ENCODE measurements around the gene KCNH2.
A peak's percentile ranks its signal among the peaks of the same experiment; 100 is the strongest.

Gene KCNH2

DNA sequence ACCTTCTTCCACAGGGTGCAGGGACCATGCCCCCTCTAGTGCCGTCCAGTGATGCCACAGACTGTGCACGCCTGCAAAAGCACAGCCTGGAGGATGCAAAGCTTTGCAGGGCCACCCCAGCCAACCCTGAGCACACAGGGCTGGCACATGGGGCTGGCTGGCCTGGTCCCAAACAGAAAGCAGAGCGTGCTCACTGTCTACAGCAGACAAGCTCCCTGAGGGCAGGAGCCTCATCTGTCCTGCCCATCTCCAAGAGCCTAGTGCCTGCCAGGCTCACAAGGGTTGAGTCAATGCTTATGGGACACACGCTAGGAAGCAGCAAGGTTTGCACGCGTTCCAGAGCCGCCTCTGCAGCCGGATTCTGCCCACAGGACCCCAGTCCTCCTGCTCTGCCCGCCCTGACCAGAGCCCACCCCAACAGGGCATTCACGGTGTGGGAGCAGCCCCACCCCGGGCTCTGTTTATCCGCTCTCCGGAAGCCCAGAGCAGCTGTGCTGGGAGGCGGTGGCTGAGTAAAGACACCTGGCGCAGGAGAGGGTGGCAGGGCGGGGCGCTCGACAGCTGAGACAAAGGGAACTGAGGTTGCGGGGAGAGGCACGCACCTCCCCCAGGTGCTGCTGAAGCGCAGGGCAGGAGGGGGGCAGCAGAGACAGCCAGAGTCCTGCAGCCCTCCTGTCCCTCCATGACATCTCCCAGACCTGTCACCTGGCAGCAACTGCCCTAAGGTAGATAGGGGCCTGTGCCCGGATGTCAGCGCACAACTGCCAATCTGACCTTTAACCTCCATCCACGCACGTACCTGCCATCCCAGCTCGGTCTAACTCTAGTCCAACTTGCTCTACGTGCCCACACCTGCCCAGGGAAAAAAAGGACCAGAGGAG is 4.3 kb downstream of the KCNH2 start:
- peak; percentile 93 for DNase-seq

DNA sequence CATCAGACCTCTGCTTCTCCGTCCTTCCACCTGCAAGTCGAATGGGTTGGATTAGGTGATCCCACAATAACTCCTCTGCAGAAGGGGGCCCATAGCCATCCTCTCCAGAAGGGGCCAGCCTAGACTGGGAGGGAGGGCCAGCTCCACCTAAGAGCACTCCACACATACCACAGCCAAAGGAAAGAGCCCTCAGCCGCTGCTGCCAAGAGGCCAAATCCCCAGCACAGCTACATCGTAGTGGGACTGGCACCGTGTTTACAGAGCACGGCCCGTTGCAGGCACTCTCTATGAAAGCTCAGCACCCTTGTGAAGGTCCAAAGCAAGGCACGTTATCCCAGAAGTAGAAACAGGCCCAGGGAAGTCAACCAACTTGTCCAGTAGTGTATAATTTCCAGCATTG is 5.4 kb downstream of the KCNH2 start:
- DNase-seq: peak; percentile 16

DNA sequence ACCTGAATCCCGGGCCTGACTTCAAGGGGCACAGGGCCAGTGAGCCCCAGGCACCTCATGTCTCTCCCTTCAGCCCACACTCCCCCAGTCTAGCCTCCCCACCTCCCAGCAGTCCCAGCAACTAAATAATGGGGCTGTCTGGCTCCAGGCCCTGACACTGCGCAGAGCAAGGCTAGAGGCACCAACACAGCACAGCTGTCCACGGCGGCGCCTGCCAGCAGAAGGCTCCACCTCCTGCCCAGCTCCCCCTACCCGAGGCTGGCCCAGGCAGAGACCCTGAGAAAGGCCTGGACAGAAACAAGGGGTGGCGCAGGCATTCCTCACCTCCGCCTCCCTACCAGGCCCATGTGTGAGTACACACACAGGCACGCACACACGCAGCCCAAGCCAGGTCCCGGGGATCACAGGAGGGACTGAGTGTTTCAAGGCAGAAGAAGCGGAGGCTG is 6.1 kb downstream of the KCNH2 start:
- no peak for DNase-seq

DNA sequence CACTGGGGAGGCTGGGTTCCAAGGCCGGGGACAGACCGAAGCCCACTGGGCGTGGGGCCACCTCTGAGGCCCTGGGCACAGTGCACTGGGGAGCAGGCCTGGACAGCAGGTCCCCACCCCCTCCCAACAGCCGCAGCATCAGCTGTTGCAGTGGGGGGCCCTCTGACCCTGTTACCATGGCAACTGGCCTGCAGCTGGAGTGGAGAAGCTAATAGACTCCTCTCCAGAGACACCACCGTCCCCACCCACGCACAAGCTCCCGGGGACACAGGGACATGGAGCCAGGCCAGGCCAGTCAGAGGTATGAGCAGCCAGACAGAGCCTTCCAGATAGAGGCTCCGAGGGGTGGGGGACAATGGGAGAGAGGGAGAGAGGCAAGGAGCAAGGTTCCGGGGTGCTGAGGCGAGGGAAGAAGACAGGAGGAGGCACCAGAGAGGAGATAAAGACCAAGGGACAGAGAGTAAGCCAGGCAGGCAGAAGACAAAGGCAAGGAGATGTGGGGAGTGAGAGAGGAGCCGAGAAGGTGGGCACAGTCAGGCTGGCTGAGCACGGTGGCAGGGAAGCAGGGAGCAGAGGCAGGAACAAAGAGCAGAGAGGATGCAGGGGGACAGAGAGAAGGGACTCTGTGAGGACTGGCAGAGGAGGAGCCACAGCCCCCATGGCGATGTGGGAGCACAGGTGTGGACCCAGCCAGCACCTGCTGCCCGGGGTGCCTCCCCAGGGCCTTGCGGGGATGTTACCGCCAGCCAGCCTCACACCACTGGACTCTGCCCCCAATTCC is 6.7 kb downstream of the KCNH2 start:
- no peak for DNase-seq

DNA sequence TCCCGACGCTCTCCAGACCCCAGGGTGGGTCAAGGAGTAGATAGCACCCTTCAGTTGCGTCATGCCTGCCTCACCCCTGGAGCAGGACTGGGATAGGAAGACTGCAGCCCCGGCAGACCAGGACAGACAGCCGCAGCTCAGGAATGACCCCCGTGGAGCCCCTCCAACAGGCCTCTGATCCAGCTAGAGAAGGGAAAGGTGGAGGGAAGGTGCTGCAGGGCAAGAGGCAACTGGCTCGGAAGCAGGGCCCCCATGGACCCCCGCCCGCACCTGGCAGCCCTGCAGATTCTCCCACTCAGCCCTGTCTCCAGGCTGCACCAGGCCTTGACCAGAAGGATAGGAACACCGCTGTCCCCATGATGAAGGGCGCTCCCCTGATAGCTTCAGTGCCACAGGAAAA is 7.7 kb downstream of the KCNH2 start:
- DNase-seq: no peak

DNA sequence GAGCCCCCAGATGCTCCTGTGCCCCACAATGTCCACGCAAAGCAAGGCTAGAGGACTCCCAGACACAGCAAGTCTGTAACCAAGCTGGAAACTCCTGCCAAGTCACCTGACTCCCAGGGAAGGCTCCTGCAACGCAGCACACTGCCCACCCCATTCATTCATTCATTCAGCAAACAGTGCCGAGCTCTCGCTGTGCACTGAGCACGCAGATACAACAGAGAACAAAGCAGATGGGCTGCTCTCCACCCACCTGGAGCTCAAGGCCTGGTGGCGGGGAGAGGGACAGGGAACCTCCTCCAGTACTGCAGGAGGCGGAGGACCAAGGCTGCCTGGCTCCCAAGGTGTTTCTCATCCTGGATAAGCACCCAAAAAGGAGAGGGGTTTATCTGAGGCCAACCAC is 8.6 kb downstream of the KCNH2 start:
- DNase-seq: peak; percentile 81

DNA sequence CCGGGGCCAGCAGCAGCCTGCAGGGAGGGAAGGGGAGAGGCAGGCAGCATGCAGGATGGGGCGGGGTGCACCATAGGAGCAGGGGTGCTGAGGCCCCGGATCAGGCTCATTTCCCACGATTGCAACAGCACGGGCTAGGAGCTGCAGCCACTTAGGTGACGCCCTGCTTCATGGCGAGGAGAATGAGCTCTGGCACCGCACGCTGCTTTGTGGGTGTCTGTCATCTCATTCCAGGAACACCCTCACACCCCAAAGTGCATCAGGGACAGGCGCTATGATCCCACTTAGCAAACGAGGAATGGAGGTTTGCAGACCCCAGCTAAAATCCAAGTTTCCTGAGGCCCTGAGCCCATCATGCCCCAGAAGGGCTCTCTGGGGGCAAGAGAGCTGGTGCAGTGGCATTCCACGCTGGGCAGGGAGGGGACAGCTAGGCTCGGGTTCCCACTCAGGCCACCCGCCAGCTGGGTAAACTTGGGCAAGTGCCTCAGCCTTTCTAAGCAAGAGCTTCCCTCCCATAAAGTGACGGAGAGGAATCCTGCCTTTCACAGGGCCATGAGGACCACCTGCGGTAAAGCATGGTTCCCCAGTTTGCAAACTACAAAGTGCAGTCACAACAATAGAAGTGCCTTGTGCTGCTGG is 9.3 kb downstream of the KCNH2 start:
- DNase-seq: peak; percentile 39

DNA sequence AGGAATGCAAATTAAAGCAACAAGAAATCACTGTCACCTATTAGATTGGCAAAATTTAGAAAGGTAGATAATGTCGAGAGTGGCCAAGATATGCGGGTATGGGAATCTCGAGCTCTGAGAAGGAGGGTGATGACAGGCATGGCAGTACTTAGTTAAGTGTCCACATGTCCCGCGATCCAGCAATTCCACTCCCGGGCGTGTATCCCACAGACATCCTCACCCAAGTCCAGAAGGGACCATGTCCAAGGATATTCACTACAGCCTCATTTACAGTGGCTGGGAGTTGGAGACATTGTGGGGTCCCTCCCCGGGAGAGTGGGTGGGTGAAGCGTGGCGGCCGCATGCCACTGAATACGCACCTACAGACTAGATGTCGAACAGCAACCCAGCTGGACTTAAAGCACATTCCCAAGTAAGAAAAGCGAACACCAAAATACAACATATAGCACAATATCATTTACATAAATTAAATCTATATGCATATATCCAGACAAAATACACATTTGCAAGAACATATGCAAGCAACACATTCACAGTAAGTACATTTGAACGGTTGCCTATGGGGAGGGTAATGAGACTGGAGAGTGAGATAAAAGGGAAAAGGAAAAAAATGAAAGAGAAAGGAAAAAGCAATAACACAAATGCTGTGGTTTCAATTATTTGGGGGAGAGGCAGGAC is 9.9 kb downstream of the KCNH2 start:
- no peak for DNase-seq

DNA sequence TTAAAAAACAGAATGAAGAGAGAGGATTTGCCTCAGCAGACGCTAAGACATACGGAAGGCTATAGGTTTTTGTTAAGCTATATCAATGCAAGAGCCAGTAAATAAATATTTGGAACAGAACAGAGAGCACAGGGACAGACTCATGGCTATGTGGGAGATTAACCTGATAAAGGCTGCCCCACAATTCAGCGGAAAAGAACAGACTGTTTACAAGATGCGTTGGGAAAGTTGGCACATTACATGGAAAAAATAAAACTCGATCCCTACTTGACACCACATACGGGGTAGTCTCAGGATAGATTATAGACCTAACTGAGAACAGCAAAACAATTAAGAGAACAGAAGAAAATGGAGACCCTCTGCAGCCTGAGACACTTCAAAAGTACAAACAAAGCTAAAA is 10.8 kb downstream of the KCNH2 start:
- no peak for DNase-seq

DNA sequence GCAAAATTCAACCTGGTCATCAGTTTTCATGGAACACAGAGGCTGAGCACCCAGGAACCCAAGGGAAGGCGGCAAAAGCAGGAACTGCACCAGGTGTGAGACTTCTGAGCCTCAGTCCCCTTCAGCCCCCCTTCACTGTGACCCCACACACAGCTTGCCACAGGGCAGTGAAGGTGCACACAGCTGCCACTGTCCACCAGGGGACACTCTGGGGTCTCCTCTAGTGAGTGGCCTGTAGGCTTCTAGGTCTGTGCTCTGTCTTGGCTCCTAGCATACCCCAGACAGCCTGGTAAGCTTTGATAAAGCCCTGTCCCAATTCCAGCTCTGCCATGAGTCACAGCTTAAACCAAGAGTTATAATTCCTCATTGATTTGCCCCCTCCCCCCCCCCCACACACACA is 12.1 kb downstream of the KCNH2 start:
- no peak for DNase-seq

DNA sequence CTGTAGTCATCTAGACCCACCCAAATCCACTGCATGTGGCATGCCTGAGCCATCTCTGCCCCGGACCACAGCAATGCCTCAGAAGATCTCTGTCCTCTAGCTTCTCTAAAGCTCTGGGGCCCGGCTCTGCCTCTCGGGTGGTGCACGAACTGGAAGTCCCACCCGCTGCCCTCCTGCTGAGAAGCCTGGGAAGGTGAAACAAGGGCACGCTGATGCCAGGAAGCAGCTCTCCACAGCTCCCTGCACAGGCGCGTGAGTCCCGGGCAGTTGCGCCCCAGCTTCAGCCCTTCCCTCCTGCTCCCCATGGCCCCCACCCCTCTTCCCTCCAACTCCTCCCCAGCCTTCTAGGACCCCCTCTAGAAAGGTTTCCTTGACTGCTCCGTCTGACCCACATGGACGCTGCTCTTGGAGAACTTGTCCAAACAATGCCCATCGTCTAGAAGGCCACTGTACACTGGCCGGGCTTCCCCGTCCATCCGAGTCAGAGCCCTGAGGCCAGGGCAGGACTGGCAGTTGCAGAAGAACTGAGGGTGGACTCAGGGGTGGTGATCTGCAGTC is 12.8 kb downstream of the KCNH2 start:
- DNase-seq: no peak

DNA sequence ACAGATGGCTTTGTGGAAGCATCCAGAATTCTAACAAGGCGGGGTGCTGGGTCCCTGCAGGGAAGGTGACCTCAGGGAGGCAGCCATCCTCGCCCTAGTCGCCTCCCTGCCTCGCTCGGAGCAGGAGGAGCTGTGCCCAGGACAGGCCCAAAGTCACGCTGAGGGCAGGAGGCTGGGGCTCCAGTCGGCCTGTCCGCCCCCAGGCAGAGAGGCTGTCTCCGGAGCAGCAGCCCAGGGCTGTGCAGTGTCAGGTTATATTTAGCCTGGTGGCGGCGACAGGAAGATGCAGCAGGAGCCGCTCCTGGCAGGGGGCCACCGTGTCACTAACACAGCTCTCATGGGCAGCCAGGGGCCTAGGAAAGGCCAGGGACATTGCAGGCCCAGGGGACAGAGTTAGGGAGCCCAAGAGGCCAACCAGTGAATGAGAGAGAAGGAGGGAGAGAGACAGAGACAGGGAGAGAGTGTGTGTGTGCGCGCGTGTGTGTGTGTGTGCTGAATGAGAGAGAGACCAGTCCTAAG is 13.5 kb downstream of the KCNH2 start:
- DNase-seq: peak; percentile 59

DNA sequence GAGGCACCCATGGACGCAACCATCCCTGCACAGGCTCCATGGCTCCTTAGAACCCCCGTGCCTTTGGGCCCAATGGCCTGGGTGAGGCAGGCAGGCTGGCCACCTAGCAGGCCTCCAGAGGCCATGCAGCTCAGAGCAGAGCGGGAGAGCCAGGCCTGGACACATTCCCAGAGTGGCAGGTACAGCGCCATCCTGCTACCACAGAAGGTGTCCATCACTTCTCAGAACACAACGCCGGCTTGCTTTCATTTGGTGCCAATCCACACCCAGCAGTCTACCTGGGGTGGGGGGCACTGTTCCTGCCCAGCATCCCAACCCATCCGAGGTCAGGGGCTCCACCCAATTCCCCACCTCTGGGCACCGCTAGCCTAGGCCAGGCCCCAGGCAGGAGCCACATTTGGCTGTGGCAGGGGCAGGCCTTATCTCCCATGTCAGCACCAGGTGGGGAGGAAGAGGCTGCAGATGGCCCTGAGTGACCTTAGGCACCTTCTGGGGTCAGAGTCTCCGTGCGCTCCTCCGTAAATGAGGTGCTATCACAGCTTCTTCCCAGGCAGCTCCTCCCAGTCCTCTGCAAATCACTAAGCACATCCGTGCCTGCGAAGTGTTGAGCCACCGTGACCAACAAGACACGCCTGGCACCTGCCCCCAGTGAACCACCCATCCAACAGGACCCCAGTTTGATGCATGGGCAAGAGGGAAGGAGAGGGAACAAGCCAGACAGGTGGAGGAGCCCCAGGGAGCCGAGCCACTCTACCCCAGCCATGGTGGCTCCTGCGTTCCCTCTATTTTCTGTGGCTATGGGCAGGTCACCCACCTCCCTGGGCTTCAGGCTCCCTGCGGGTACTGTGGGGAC is 14.2 kb downstream of the KCNH2 start:
- DNase-seq: no peak

DNA sequence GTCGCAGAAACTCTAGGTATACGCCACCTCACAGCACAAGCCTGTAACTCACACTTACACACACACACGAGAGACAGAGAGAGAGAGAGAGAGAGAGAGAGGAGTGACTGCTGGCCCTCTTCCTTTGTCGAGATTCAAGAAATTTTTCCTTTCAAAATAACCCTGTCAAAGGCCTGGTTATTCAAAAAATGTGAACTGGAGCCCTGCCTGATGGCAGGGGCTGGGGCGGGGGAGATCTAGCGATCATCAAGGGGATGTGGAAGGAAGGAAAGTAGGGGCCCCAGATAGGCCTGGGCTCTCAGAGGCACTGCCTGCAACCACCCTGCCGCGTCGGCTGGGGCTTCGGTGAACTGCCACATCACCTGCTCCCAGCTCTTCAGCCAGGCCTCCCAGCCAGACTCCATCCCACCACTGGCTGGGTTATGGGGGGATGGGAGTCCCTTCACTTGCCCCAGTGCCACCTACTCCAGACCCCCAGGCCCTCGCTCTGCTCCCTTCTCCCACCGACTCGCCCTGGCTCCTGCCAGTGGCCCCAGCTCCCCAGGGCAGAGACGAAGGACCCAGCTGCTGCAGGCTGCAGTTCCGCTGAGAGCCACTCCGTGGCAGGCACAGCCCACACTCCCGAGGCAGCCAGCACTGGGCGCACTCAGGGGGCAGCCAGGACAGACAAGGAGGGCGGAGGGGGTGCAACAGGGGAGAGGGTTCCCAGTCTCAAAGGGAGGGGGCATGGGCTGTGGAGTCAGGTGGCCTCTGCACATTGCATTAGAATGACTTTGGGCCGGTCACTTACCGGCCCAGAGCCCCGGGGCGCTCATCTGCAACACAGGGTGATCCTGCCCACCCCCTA is 15.3 kb downstream of the KCNH2 start:
- DNase-seq: no peak

DNA sequence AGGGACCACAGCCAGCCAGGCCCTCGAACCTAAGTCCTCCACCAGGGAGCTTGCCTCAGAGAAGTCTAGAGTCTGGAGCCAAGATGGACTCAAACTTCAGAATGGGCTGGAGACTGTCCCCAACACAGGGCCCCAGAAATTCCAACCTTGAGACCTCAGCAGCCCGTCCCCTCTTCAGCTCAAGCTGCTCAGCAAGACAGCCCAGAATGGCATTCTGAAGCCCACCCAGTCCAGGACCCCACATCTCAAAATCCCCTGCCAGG is 15.9 kb downstream of the KCNH2 start:
- DNase-seq: no peak

DNA sequence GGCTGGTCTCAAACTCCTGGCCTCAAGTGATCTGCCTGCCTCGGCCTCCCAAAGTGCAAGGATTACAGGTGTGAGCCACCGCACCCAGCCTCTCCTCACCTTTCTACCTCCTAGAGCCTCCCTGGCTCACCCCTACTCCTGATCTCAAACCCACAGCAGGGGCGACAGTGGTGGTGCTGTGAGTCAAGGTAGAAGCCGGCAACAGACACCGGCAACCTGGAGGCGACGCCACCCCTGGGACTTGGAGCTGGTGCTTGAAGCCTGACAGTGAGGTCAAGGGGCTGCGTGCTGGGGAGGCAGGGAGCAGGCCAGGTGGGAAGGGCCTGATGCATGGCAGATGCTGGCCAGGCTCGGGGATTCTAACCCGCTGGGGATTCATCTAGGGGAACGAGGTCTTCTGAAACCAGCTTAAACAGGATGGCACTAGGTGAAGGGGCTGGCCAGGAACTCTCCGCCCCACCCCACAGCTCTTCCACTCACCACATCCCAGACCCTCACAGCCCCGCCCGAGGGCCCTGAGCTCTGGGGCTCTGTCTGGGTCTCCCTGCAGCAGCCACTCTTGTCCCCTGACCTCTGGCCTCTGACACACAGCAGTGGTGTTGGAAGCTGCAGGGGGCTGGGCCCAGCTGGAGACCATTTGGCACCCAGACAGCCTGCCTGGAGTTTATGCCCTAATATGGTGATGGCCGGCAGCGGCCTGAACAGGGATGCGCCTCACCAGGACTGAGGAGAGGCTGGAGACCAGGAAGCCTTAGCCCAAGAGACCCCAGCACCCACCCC is 16.4 kb downstream of the KCNH2 start:
- no peak for DNase-seq

DNA sequence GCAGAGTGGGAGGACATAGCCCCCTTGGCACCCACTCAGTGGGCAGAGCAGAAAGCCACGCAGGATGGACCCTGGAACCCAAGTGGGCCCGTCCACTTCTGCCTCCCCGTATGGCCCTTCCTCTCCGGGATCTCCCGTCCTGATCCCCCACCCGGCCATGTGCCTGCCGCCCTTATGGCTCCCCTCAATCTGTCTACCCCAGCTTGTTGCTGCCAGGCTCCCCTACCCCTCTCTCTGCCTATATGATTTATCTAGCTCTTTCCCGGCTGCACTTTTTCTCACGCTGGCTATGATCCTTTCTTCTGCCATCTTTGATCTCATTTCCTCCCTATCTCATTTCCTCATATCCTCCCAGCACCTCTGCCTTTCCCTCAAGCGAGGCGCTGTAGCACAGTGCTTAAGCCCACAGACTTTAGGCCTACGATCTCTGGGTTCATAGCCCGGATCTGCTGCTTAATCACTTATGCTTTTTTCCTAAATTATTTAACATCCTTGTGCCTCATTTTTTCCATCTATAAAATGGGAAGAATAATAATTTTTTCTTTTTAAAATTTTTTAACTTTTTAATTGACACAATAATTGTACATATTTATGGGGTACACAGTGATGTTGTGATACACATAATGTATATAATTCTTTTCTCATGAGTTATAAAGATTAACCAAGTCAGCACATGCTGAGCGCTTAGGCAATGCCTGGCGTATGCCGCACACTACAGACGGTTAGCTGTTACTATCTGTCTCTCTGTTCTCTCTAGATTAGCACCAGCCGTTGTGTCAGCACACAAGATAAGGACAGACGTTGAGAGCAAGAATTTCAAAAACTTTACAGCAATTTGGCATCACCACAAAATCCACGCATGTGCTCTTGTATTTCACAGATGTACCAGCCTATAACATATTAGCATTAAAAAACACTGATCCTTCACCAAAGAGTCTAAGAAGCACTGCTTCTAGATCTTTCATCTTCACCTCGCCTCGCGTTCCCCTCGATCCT is 18.1 kb downstream of the KCNH2 start:
- no peak for DNase-seq

DNA sequence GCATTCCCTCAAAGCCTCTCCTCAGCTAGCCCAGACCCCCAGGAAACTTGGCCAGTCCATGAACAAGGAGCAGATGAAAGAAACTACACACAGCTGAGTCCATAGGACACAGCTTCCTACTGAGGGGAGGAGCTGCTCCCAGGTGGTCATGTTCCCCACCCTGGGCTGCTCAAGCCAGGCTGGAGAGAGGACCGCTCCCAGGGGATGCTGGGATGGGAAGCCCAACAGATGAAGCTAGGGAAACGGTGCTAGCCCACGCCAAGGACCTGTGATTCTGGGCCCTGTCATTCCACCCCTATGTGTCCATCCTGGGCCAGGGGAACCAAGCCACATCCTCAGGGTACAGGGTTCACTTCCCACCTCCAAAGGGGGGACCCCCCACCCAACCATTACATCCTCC is 19.0 kb downstream of the KCNH2 start:
- no peak for DNase-seq

DNA sequence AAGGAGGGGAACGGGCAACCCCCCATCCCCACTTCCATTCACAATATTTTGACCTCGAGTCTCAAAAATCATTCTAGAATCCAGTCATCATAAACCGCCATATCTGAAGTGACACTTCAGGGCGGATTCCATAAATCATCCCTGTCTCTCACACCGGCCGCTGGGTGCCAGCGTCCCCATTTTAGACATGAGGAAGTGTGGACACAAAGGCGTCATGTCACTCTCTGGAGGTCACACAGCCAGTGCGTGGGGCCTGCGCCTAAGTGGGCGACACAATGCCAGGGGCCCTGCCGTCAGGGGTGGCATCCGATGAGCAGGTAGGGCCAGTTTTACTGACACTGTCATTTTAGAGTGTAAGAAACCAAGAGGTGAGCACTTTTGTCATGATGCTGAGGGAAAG is 19.5 kb downstream of the KCNH2 start:
- no peak for DNase-seq

Data from NCI-H2029 (cell line).